ENCODE results near the gene MAD1L1.

GRCh38 chr7:2069472-2069860 is 163.3 kb downstream of the MAD1L1 start:
- TF ChIP-seq ESRRG (CRISPR knock-in tag; IDR thresholded peaks at IDR 0.05) (no peak), CSRNP3 (CRISPR knock-in tag; IDR thresholded peaks at IDR 0.05) (no peak), SNAI2 (CRISPR knock-in tag; IDR thresholded peaks at IDR 0.05) (no peak), ARNTL (CRISPR knock-in tag; IDR thresholded peaks at IDR 0.05; ENCODE audit: borderline replicate concordance, low read depth) (no peak), ZFP30 (CRISPR knock-in tag; IDR thresholded peaks at IDR 0.05) (no peak), ZNF565 (CRISPR knock-in tag; conservative IDR thresholded peaks at IDR 0.05; ENCODE audit: low read depth) (no peak), ZNF70 (CRISPR knock-in tag; IDR thresholded peaks at IDR 0.05) (no peak), ZC3H10 (CRISPR knock-in tag; IDR thresholded peaks at IDR 0.05) (no peak), BACH2 (CRISPR knock-in tag; IDR thresholded peaks at IDR 0.05; ENCODE audit: borderline replicate concordance) (no peak), ZFP3 (CRISPR knock-in tag; IDR thresholded peaks at IDR 0.05) (no peak), TCF4 (CRISPR knock-in tag; IDR thresholded peaks at IDR 0.05; ENCODE audit: borderline replicate concordance) (no peak)
- TF ChIP-seq, protein P1, sequence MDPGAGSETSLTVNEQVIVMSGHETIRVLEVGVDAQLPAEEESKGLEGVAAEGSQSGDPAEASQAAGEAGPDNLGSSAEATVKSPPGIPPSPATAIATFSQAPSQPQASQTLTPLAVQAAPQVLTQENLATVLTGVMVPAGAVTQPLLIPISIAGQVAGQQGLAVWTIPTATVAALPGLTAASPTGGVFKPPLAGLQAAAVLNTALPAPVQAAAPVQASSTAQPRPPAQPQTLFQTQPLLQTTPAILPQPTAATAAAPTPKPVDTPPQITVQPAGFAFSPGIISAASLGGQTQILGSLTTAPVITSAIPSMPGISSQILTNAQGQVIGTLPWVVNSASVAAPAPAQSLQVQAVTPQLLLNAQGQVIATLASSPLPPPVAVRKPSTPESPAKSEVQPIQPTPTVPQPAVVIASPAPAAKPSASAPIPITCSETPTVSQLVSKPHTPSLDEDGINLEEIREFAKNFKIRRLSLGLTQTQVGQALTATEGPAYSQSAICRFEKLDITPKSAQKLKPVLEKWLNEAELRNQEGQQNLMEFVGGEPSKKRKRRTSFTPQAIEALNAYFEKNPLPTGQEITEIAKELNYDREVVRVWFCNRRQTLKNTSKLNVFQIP (CRISPR knock-in tag; IDR thresholded peaks at IDR 0.05; ENCODE audit: borderline replicate concordance, low read depth): no peak
- TF ChIP-seq, protein P2, sequence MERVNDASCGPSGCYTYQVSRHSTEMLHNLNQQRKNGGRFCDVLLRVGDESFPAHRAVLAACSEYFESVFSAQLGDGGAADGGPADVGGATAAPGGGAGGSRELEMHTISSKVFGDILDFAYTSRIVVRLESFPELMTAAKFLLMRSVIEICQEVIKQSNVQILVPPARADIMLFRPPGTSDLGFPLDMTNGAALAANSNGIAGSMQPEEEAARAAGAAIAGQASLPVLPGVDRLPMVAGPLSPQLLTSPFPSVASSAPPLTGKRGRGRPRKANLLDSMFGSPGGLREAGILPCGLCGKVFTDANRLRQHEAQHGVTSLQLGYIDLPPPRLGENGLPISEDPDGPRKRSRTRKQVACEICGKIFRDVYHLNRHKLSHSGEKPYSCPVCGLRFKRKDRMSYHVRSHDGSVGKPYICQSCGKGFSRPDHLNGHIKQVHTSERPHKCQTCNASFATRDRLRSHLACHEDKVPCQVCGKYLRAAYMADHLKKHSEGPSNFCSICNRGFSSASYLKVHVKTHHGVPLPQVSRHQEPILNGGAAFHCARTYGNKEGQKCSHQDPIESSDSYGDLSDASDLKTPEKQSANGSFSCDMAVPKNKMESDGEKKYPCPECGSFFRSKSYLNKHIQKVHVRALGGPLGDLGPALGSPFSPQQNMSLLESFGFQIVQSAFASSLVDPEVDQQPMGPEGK (CRISPR knock-in tag; IDR thresholded peaks at IDR 0.05; ENCODE audit: borderline replicate concordance): no peak

All from SK-N-SH treated with all-trans-retinoic acid at 6 μM for 48 hours (cell line).